SJCRH30 (cell line): Measurements from ENCODE around the gene RASGRP2. TPM values are rescaled to one million over a fixed set of nuclear protein-coding genes. Genes with fewer than 3 reads are reported as not detected.

Experiments
- DNase-seq, 2 experiments: peaks; one replicate each; pipeline ENCODE4 v3.0.0-alpha.2; 2015 to 2020
- H3K27ac ChIP-seq: fragments of 250-450 bp; sonication (Bioruptor Pico); 2 replicates; pipeline ENCODE4 v1.5.1; 2020; ENCODE audit warnings: mild to moderate bottlenecking, moderate library complexity
- H3K27me3 ChIP-seq: fragments of 250-450 bp; sonication (Bioruptor Pico); 2 replicates; pipeline ENCODE4 v1.5.1; 2020; ENCODE audit warnings: mild to moderate bottlenecking, moderate library complexity
- H3K36me3 ChIP-seq: fragments of 250-450 bp; sonication (Bioruptor Pico); 2 replicates; pipeline ENCODE4 v1.5.1; 2020; ENCODE audit warnings: mild to moderate bottlenecking, moderate library complexity
- H3K4me1 ChIP-seq: fragments of 250-450 bp; sonication (Bioruptor Pico); 2 replicates; pipeline ENCODE4 v1.5.1; 2020; ENCODE audit warnings: mild to moderate bottlenecking, moderate library complexity
- H3K4me3 ChIP-seq: fragments of 250-450 bp; sonication (Bioruptor Pico); 2 replicates; pipeline ENCODE4 v1.5.1; 2020; ENCODE audit warnings: mild to moderate bottlenecking, moderate library complexity
- H3K9me3 ChIP-seq: fragments of 250-450 bp; sonication (Bioruptor Pico); replicated peaks from 2 replicates; pipeline ENCODE4 v1.5.1; 2020; ENCODE audit warnings: mild to moderate bottlenecking, moderate library complexity
- total RNA-seq: library from RNA; depleted of rRNA; stranded (reverse); fragments of >200 nt; shearing (Covaris generic); gene quantifications from 2 replicates; pipeline ENCODE4 v1.2.3, GENCODE V29; 2014

The RASGRP2 gene
- total RNA-seq, 1 experiment from 2014 or later: 0.42 TPM

- DNase-seq: no peak
- H3K27ac ChIP-seq: no peak overlapping the region
- no peaks in the 10 kb centered on the region for H3K9me3 ChIP-seq
- peaks cover 3% of the 10 kb centered on the region; the same call in 1 of the 2 replicates for H3K27me3 ChIP-seq
- no peak overlapping the region for H3K4me3 ChIP-seq
- no peaks in the 10 kb centered on the region for H3K36me3 ChIP-seq
- H3K4me1 ChIP-seq: peaks cover 10% of the 10 kb centered on the region
These were observed 45.5 kb downstream of the RASGRP2 start for GRCh38 chr11:64698427-64698826.

GRCh38 chr11:64697663-64698375 is 46.1 kb downstream of the RASGRP2 start:
- no peaks in the 10 kb centered on the region for H3K36me3 ChIP-seq
- H3K4me1 ChIP-seq: peaks cover 10% of the 10 kb centered on the region
- H3K4me3 ChIP-seq: no peak overlapping the region
- no peak for DNase-seq
- no peak overlapping the region for H3K27ac ChIP-seq
- H3K27me3 ChIP-seq: peaks cover 3% of the 10 kb centered on the region; the same call in 1 of the 2 replicates
- no peaks in the 10 kb centered on the region for H3K9me3 ChIP-seq

GRCh38 chr11:64696045-64696444 is 47.9 kb downstream of the RASGRP2 start:
- Histone ChIP-seq H3K9me3 (no peaks in the 10 kb centered on the region), H3K4me1 (peaks cover 10% of the 10 kb centered on the region), H3K27me3 (peaks cover 3% of the 10 kb centered on the region; the same call in 1 of the 2 replicates), H3K36me3 (no peaks in the 10 kb centered on the region), H3K4me3 (no peak overlapping the region), H3K27ac (no peak overlapping the region)
- no peak for DNase-seq

- no peak overlapping the region for H3K4me3 ChIP-seq
- H3K36me3 ChIP-seq: no peaks in the 10 kb centered on the region
- H3K27ac ChIP-seq: no peak overlapping the region
- peaks cover 10% of the 10 kb centered on the region for H3K4me1 ChIP-seq
- peaks cover 3% of the 10 kb centered on the region; the same call in 1 of the 2 replicates for H3K27me3 ChIP-seq
- DNase-seq: no peak
- H3K9me3 ChIP-seq: no peaks in the 10 kb centered on the region
These were observed 48.4 kb downstream of the RASGRP2 start for GRCh38 chr11:64695548-64695947.

GRCh38 chr11:64694821-64695365 is 49.0 kb downstream of the RASGRP2 start:
- peak; percentile 80 to 83 for DNase-seq
- Histone ChIP-seq H3K9me3 (no peaks in the 10 kb centered on the region), H3K36me3 (no peaks in the 10 kb centered on the region), H3K27ac (no peak overlapping the region), H3K4me1 (peaks cover 10% of the 10 kb centered on the region), H3K4me3 (no peak overlapping the region), H3K27me3 (peaks cover 3% of the 10 kb centered on the region; the same call in 1 of the 2 replicates)

GRCh38 chr11:64694026-64694755 is 49.8 kb downstream of the RASGRP2 start:
- Histone ChIP-seq H3K27ac (no peak overlapping the region), H3K36me3 (no peaks in the 10 kb centered on the region), H3K4me3 (no peak overlapping the region), H3K9me3 (no peaks in the 10 kb centered on the region), H3K4me1 (peaks cover 10% of the 10 kb centered on the region), H3K27me3 (peaks cover 3% of the 10 kb centered on the region; the same call in 1 of the 2 replicates)
- no peak for DNase-seq

- DNase-seq: no peak
- H3K27ac ChIP-seq: no peak overlapping the region
- H3K4me3 ChIP-seq: no peak overlapping the region
- no peaks in the 10 kb centered on the region for H3K36me3 ChIP-seq
- H3K27me3 ChIP-seq: peaks cover 3% of the 10 kb centered on the region; the same call in 1 of the 2 replicates
- H3K4me1 ChIP-seq: peaks cover 10% of the 10 kb centered on the region
- H3K9me3 ChIP-seq: no peaks in the 10 kb centered on the region
These were observed 51.1 kb downstream of the RASGRP2 start for GRCh38 chr11:64692764-64693331.

GRCh38 chr11:64691543-64691942 is 52.4 kb downstream of the RASGRP2 start:
- Histone ChIP-seq H3K4me1 (peaks cover 10% of the 10 kb centered on the region), H3K9me3 (no peaks in the 10 kb centered on the region), H3K4me3 (no peak overlapping the region), H3K36me3 (no peaks in the 10 kb centered on the region), H3K27me3 (peaks cover 6% of the 10 kb centered on the region; the same call in 1 of the 2 replicates), H3K27ac (no peak overlapping the region)
- no peak for DNase-seq

- Histone ChIP-seq H3K36me3 (no peaks in the 10 kb centered on the region), H3K9me3 (no peaks in the 10 kb centered on the region), H3K4me3 (no peak overlapping the region), H3K27ac (no peak overlapping the region), H3K27me3 (peaks cover 6% of the 10 kb centered on the region; the same call in 1 of the 2 replicates), H3K4me1 (peaks cover 8% of the 10 kb centered on the region)
- DNase-seq: no peak
These were observed 53.7 kb downstream of the RASGRP2 start for GRCh38 chr11:64690235-64690634.

- Histone ChIP-seq H3K27me3 (0 out of 2 replicates have a peak, but pooled peaks cover 3% of the 10 kb centered on the region), H3K27ac (peak overlapping the region; percentile 80), H3K4me3 (peak overlapping the region; percentile 63), H3K9me3 (no peaks in the 10 kb centered on the region), H3K4me1 (no peaks in the 10 kb centered on the region), H3K36me3 (no peaks in the 10 kb centered on the region)
- peak; percentile 91 to 94 for DNase-seq
These were observed 55.4 kb downstream of the RASGRP2 start for GRCh38 chr11:64688534-64688982.

GRCh38 chr11:64687643-64688533 is 56.1 kb downstream of the RASGRP2 start:
- H3K27me3 ChIP-seq: 0 out of 2 replicates have a peak, but pooled peaks cover 3% of the 10 kb centered on the region
- no peak for DNase-seq
- no peaks in the 10 kb centered on the region for H3K36me3 ChIP-seq
- H3K9me3 ChIP-seq: no peaks in the 10 kb centered on the region
- H3K4me3 ChIP-seq: peak overlapping the region; percentile 63
- peak overlapping the region; percentile 80 for H3K27ac ChIP-seq
- no peaks in the 10 kb centered on the region for H3K4me1 ChIP-seq

GRCh38 chr11:64687204-64687603 is 56.7 kb downstream of the RASGRP2 start:
- H3K4me3 ChIP-seq: no peak overlapping the region
- no peaks in the 10 kb centered on the region for H3K4me1 ChIP-seq
- H3K27me3 ChIP-seq: 0 out of 2 replicates have a peak, but pooled peaks cover 3% of the 10 kb centered on the region
- no peak for DNase-seq
- H3K27ac ChIP-seq: no peak overlapping the region
- H3K9me3 ChIP-seq: no peaks in the 10 kb centered on the region
- no peaks in the 10 kb centered on the region for H3K36me3 ChIP-seq

GRCh38 chr11:64686466-64687170 is 57.3 kb downstream of the RASGRP2 start:
- H3K4me3 ChIP-seq: no peak overlapping the region
- H3K4me1 ChIP-seq: no peaks in the 10 kb centered on the region
- H3K9me3 ChIP-seq: no peaks in the 10 kb centered on the region
- DNase-seq: no peak
- 0 out of 2 replicates have a peak, but pooled peaks cover 3% of the 10 kb centered on the region for H3K27me3 ChIP-seq
- no peak overlapping the region for H3K27ac ChIP-seq
- H3K36me3 ChIP-seq: no peaks in the 10 kb centered on the region
